OCI-LY1 (cell line): ENCODE results near the gene ZMAT2.

Source experiments
- H2AFZ ChIP-seq: fragments of 200-600 bp; sonication (generic), shearing (Covaris generic); 2 replicates; pipeline ENCODE4 v1.6.0; 2014; ENCODE audit warnings: antibody characterized with exemption, mild to moderate bottlenecking, low read length
- H3F3A ChIP-seq: fragments of 200-600 bp; sonication (generic), shearing (Covaris generic); 2 replicates; pipeline ENCODE4 v1.6.0; 2014; ENCODE audit warnings: mild to moderate bottlenecking, antibody characterized with exemption, low read length, moderate library complexity; ENCODE audit not compliant: insufficient read depth
- H3K27ac ChIP-seq: fragments of 200-600 bp; sonication (generic); 2 replicates; pipeline ENCODE4 v1.5.1; 2014; ENCODE audit warnings: low read length, mixed run types, mild to moderate bottlenecking, low read depth; ENCODE audit not compliant: poor library complexity, severe bottlenecking
- H3K27me3 ChIP-seq: fragments of 200-600 bp; sonication (generic); 2 replicates; pipeline ENCODE4 v1.6.0; 2014; ENCODE audit warnings: antibody characterized with exemption, mild to moderate bottlenecking, low read length, moderate library complexity; ENCODE audit not compliant: insufficient read depth
- H3K36me3 ChIP-seq: fragments of 200-600 bp; sonication (generic); 2 replicates; pipeline ENCODE4 v1.6.1; 2014; ENCODE audit warnings: mild to moderate bottlenecking, antibody characterized with exemption, low read length, moderate library complexity, mixed read lengths; ENCODE audit not compliant: insufficient read depth
- H3K4me1 ChIP-seq: fragments of 200-600 bp; sonication (generic); 2 replicates; pipeline ENCODE4 v1.5.1; 2014; ENCODE audit warnings: mild to moderate bottlenecking, low read length, moderate library complexity; ENCODE audit not compliant: insufficient read depth, severe bottlenecking
- H3K4me2 ChIP-seq: fragments of 200-600 bp; sonication (generic), shearing (Covaris generic); 2 replicates; pipeline ENCODE4 v1.6.1; 2014; ENCODE audit warnings: low read length
- H3K4me3 ChIP-seq: fragments of 200-600 bp; sonication (generic); 2 replicates; pipeline ENCODE4 v1.5.1; 2014; ENCODE audit warnings: low read length, low read depth, mild to moderate bottlenecking, mixed read lengths; ENCODE audit not compliant: poor library complexity, severe bottlenecking
- H3K79me2 ChIP-seq: fragments of 200-600 bp; shearing (Covaris generic); 2 replicates; pipeline ENCODE4 v1.6.1; 2016; ENCODE audit warnings: mixed run types, low read length, mixed read lengths; ENCODE audit not compliant: insufficient read depth
- H3K9ac ChIP-seq: fragments of 200-600 bp; sonication (generic), shearing (Covaris generic); 2 replicates; pipeline ENCODE4 v1.6.1; 2014; ENCODE audit warnings: mild to moderate bottlenecking, low read length, mixed read lengths
- H3K9me2 ChIP-seq: fragments of 200-600 bp; sonication (generic), shearing (Covaris generic); 2 replicates; pipeline ENCODE4 v1.6.1; 2014; ENCODE audit warnings: low read depth, mild to moderate bottlenecking, low read length, mixed read lengths
- H3K9me3 ChIP-seq: fragments of 200-600 bp; shearing (Covaris generic); 2 replicates; pipeline ENCODE4 v1.6.1; 2014; ENCODE audit warnings: low read length, mixed read lengths
- H4K20me1 ChIP-seq: fragments of 200-600 bp; sonication (generic), shearing (Covaris generic); 2 replicates; pipeline ENCODE4 v1.6.0; 2016; ENCODE audit warnings: mild to moderate bottlenecking, low read length; ENCODE audit not compliant: insufficient read depth
- EZH2 ChIP-seq: fragments of 200-600 bp; sonication (generic), shearing (Covaris generic); IDR thresholded peaks from 2 replicates; pipeline ENCODE4 v1.8.0; 2017; ENCODE audit warnings: borderline replicate concordance, mixed run types, mild to moderate bottlenecking, antibody characterized with exemption, low read length, moderate library complexity, mixed read lengths
- TF ChIP-seq, protein P1 (sequence below): fragments of 200-600 bp; sonication (generic), shearing (Covaris generic); IDR thresholded peaks from 2 replicates; pipeline ENCODE4 v1.5.1; 2017; ENCODE audit warnings: mild to moderate bottlenecking, antibody characterized with exemption, low read length, moderate library complexity, mixed read lengths

The ZMAT2 gene

GRCh38 chr5:140674211-140674610 lies 26.0 kb upstream of the ZMAT2 start:
- H2AFZ ChIP-seq: no peak overlapping the region
- peaks cover 89% of the 10 kb centered on the region for H3K36me3 ChIP-seq
- TF ChIP-seq, protein P1, sequence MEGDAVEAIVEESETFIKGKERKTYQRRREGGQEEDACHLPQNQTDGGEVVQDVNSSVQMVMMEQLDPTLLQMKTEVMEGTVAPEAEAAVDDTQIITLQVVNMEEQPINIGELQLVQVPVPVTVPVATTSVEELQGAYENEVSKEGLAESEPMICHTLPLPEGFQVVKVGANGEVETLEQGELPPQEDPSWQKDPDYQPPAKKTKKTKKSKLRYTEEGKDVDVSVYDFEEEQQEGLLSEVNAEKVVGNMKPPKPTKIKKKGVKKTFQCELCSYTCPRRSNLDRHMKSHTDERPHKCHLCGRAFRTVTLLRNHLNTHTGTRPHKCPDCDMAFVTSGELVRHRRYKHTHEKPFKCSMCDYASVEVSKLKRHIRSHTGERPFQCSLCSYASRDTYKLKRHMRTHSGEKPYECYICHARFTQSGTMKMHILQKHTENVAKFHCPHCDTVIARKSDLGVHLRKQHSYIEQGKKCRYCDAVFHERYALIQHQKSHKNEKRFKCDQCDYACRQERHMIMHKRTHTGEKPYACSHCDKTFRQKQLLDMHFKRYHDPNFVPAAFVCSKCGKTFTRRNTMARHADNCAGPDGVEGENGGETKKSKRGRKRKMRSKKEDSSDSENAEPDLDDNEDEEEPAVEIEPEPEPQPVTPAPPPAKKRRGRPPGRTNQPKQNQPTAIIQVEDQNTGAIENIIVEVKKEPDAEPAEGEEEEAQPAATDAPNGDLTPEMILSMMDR: no peak
- TF ChIP-seq EZH2: no peak
- no peaks in the 10 kb centered on the region for H4K20me1 ChIP-seq
- H3K27ac ChIP-seq: no peak overlapping the region
- no peaks in the 10 kb centered on the region for H3K4me1 ChIP-seq
- no peaks in the 10 kb centered on the region for H3F3A ChIP-seq
- H3K9ac ChIP-seq: no peak overlapping the region
- H3K9me2 ChIP-seq: no peaks in the 10 kb centered on the region
- H3K9me3 ChIP-seq: no peaks in the 10 kb centered on the region
- H3K27me3 ChIP-seq: no peaks in the 10 kb centered on the region
- H3K4me2 ChIP-seq: no peak overlapping the region
- H3K4me3 ChIP-seq: no peak overlapping the region
- no peaks in the 10 kb centered on the region for H3K79me2 ChIP-seq

DNA sequence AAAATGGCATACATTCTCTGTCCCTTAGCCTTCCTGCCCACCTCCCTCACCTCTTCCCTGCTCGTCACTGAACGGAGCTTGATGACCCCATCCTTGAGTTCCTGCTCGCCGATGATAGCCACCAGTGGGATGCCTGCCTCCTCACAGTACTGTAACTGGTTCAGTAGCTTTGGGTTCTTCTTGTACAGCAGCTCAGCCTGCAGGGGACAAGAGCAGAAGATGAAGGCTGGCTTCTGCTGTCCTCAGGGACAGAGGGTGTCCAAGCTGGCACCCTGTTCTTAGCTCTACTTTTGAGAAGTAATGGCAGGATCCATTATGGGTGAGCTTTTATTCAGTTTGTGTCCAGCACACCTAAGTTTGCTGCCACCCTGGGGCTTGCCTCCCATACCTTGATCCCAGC lies 25.6 kb upstream of the ZMAT2 start:
- H3K4me3 ChIP-seq: no peak overlapping the region
- no peaks in the 10 kb centered on the region for H3K9me2 ChIP-seq
- H2AFZ ChIP-seq: no peak overlapping the region
- H3K9me3 ChIP-seq: no peaks in the 10 kb centered on the region
- H4K20me1 ChIP-seq: no peaks in the 10 kb centered on the region
- no peak for TF ChIP-seq EZH2
- TF ChIP-seq, protein P1: no peak
- peaks cover 89% of the 10 kb centered on the region for H3K36me3 ChIP-seq
- H3K4me2 ChIP-seq: no peak overlapping the region
- no peaks in the 10 kb centered on the region for H3K27me3 ChIP-seq
- H3K79me2 ChIP-seq: no peaks in the 10 kb centered on the region
- no peaks in the 10 kb centered on the region for H3K4me1 ChIP-seq
- H3K9ac ChIP-seq: no peak overlapping the region
- no peaks in the 10 kb centered on the region for H3F3A ChIP-seq
- no peak overlapping the region for H3K27ac ChIP-seq

GRCh38 chr5:140677947-140678346 lies 22.3 kb upstream of the ZMAT2 start:
- no peaks in the 10 kb centered on the region; the same call in 1 of the 2 replicates for H4K20me1 ChIP-seq
- no peaks in the 10 kb centered on the region for H3K79me2 ChIP-seq
- H3K4me2 ChIP-seq: no peak overlapping the region
- no peak for TF ChIP-seq EZH2
- TF ChIP-seq, protein P1: no peak
- no peak overlapping the region for H3K4me3 ChIP-seq
- no peaks in the 10 kb centered on the region for H3F3A ChIP-seq
- H3K9me3 ChIP-seq: no peaks in the 10 kb centered on the region
- no peaks in the 10 kb centered on the region for H3K4me1 ChIP-seq
- no peak overlapping the region for H3K9ac ChIP-seq
- H2AFZ ChIP-seq: no peak overlapping the region
- no peaks in the 10 kb centered on the region for H3K9me2 ChIP-seq
- peaks cover 78% of the 10 kb centered on the region for H3K36me3 ChIP-seq
- H3K27me3 ChIP-seq: no peaks in the 10 kb centered on the region
- H3K27ac ChIP-seq: no peak overlapping the region
